Tibial nerve (tissue), 4 donors: Measurements from ENCODE around the gene ADGRG4.

ENCODE experiments used
- CTCF ChIP-seq, 5 experiments: fragments of 200-600 bp in 3 of 5; fragments of 450-650 bp in 2 of 5; sonication (generic) in 3 of 5; IDR thresholded peaks; one replicate each; pipeline ENCODE4 v1.5.1; 2016 to 2019; ENCODE audit warnings: antibody characterized with exemption in 5 of 5, mild to moderate bottlenecking in 3 of 5, moderate library complexity in 2 of 5
- EP300 ChIP-seq, 2 donors: sonication (generic); formaldehyde crosslinking; IDR thresholded peaks; one replicate each; pipeline ENCODE4 v1.6.1; 2017; ENCODE audit warnings: antibody characterized with exemption in 2 of 2, mild to moderate bottlenecking in 1 of 2
- POLR2A ChIP-seq, 2 donors: fragments of 450-650 bp; IDR thresholded peaks; one replicate each; pipeline ENCODE4 v1.6.1; 2017; ENCODE audit warnings: antibody characterized with exemption in 2 of 2, mild to moderate bottlenecking in 2 of 2, moderate library complexity in 2 of 2

GRCh38 chrX:136318156-136318555 lies 17.4 kb downstream of the ADGRG4 start:
- TF ChIP-seq CTCF (IDR thresholded peaks at IDR 0.05): no peak
- TF ChIP-seq POLR2A (IDR thresholded peaks at IDR 0.05): no peak
- TF ChIP-seq EP300 (IDR thresholded peaks at IDR 0.05): no peak
